Mucosa of rectum (tissue), 2 donors: ENCODE results near the gene COG1.

Source experiments
- H3K27ac ChIP-seq, 2 donors: one replicate each; pipeline ENCODE4 v1.7.0; 2013; ENCODE audit warnings: inconsistent platforms in 2 of 2, low read depth in 2 of 2, low read length in 2 of 2
- H3K27me3 ChIP-seq, 2 donors: one replicate each; pipeline ENCODE4 v1.7.0; 2013; ENCODE audit warnings: low read length in 2 of 2; ENCODE audit not compliant: control insufficient read depth in 2 of 2, insufficient read depth in 2 of 2
- H3K36me3 ChIP-seq, 2 donors: one replicate each; pipeline ENCODE4 v1.7.0; 2013; ENCODE audit warnings: low read length in 2 of 2; ENCODE audit not compliant: control insufficient read depth in 2 of 2, insufficient read depth in 2 of 2
- H3K4me1 ChIP-seq, 2 donors: one replicate each; pipeline ENCODE4 v1.7.0; 2013; ENCODE audit warnings: low read length in 2 of 2, mild to moderate bottlenecking in 1 of 2; ENCODE audit not compliant: control insufficient read depth in 2 of 2, insufficient read depth in 2 of 2
- H3K4me3 ChIP-seq, 2 donors: one replicate each; pipeline ENCODE4 v1.7.0; 2013; ENCODE audit warnings: low read length in 2 of 2
- H3K9ac ChIP-seq, 2 donors: one replicate each; pipeline ENCODE4 v1.7.0; 2013; ENCODE audit warnings: low read length in 2 of 2, low read depth in 1 of 2, mild to moderate bottlenecking in 1 of 2
- H3K9me3 ChIP-seq, 2 donors: one replicate each; pipeline ENCODE4 v1.7.0; 2013; ENCODE audit warnings: low read length in 2 of 2; ENCODE audit not compliant: control insufficient read depth in 2 of 2
- donor health status: healthy.
- donor health status: Normal muscosa, but diverticular disease.

Gene COG1

GRCh38 chr17:73227944-73228343 is 35.1 kb downstream of the COG1 start:
- no peak overlapping the region for H3K27ac ChIP-seq
- no peak overlapping the region for H3K4me3 ChIP-seq
- H3K27me3 ChIP-seq: no peaks in the 10 kb centered on the region
- peaks cover 3 to 9% of the 10 kb centered on the region in 2 donors for H3K36me3 ChIP-seq
- no peaks in the 10 kb centered on the region for H3K9me3 ChIP-seq
- no peak overlapping the region for H3K9ac ChIP-seq
- H3K4me1 ChIP-seq: peaks cover 13 to 21% of the 10 kb centered on the region in 2 donors

- no peaks in the 10 kb centered on the region for H3K9me3 ChIP-seq
- H3K4me1 ChIP-seq: peaks cover 18 to 25% of the 10 kb centered on the region in 2 donors
- no peaks in the 10 kb centered on the region for H3K27me3 ChIP-seq
- no peak overlapping the region for H3K27ac ChIP-seq
- H3K36me3 ChIP-seq: peaks cover 3 to 9% of the 10 kb centered on the region in 2 donors
- no peak overlapping the region for H3K4me3 ChIP-seq
- no peak overlapping the region for H3K9ac ChIP-seq
These were observed 35.9 kb downstream of the COG1 start for GRCh38 chr17:73228748-73229236.

GRCh38 chr17:73230088-73230487 is 37.2 kb downstream of the COG1 start:
- Histone ChIP-seq H3K4me3 (no peak overlapping the region), H3K9me3 (no peaks in the 10 kb centered on the region), H3K9ac (no peak overlapping the region), H3K27ac (no peak overlapping the region), H3K4me1 (peaks cover 25% of the 10 kb centered on the region in 2 donors), H3K36me3 (peaks cover 3 to 9% of the 10 kb centered on the region in 2 donors), H3K27me3 (no peaks in the 10 kb centered on the region)

- Histone ChIP-seq H3K36me3 (peaks cover 10 to 12% of the 10 kb centered on the region in 2 donors), H3K27me3 (no peaks in the 10 kb centered on the region), H3K9me3 (no peaks in the 10 kb centered on the region), H3K4me1 (peaks cover 25% of the 10 kb centered on the region in 2 donors), H3K27ac (peak overlapping the region in 1 of 2 donors; percentile 80), H3K9ac (peak overlapping the region; percentile 85 to 93), H3K4me3 (peak overlapping the region; percentile 93 to 94)
These were observed 38.5 kb downstream of the COG1 start for GRCh38 chr17:73231395-73231794.

- Histone ChIP-seq H3K27me3 (no peaks in the 10 kb centered on the region), H3K27ac (peak overlapping the region; percentile 64 to 80), H3K4me1 (peaks cover 25% of the 10 kb centered on the region in 2 donors), H3K4me3 (peak overlapping the region; percentile 93 to 94), H3K9me3 (no peaks in the 10 kb centered on the region), H3K36me3 (peaks cover 11 to 17% of the 10 kb centered on the region in 2 donors), H3K9ac (peak overlapping the region; percentile 85 to 93)
These were observed 39.2 kb downstream of the COG1 start for GRCh38 chr17:73231841-73232586.

GRCh38 chr17:73232587-73233373 is 39.9 kb downstream of the COG1 start:
- Histone ChIP-seq H3K9me3 (no peaks in the 10 kb centered on the region), H3K27ac (peak overlapping the region; percentile 64 to 80), H3K9ac (peak overlapping the region; percentile 85 to 93), H3K4me3 (peak overlapping the region; percentile 93 to 94), H3K36me3 (peaks cover 13 to 17% of the 10 kb centered on the region in 2 donors), H3K4me1 (peaks cover 25% of the 10 kb centered on the region in 2 donors), H3K27me3 (no peaks in the 10 kb centered on the region)

- Histone ChIP-seq H3K9me3 (no peaks in the 10 kb centered on the region), H3K27me3 (no peaks in the 10 kb centered on the region), H3K36me3 (peaks cover 17 to 19% of the 10 kb centered on the region in 2 donors), H3K4me1 (peaks cover 14 to 25% of the 10 kb centered on the region in 2 donors), H3K27ac (no peak overlapping the region), H3K4me3 (no peak overlapping the region), H3K9ac (no peak overlapping the region)
These were observed 41.9 kb downstream of the COG1 start for GRCh38 chr17:73234736-73235135.

GRCh38 chr17:73237714-73238113 is 44.9 kb downstream of the COG1 start:
- peaks cover 21% of the 10 kb centered on the region in 2 donors for H3K36me3 ChIP-seq
- H3K4me1 ChIP-seq: peaks cover 6 to 12% of the 10 kb centered on the region in 2 donors
- no peaks in the 10 kb centered on the region for H3K9me3 ChIP-seq
- no peaks in the 10 kb centered on the region for H3K27me3 ChIP-seq
- no peak overlapping the region for H3K9ac ChIP-seq
- H3K27ac ChIP-seq: no peak overlapping the region
- no peak overlapping the region for H3K4me3 ChIP-seq

- Histone ChIP-seq H3K27me3 (no peaks in the 10 kb centered on the region), H3K9me3 (no peaks in the 10 kb centered on the region), H3K36me3 (peaks cover 23 to 31% of the 10 kb centered on the region in 2 donors), H3K4me3 (no peak overlapping the region), H3K9ac (no peak overlapping the region), H3K4me1 (no peaks in the 10 kb centered on the region), H3K27ac (no peak overlapping the region)
These were observed 47.7 kb downstream of the COG1 start for GRCh38 chr17:73240561-73240960.

GRCh38 chr17:73247726-73248125 is 54.9 kb downstream of the COG1 start:
- no peak overlapping the region for H3K9ac ChIP-seq
- no peak overlapping the region for H3K27ac ChIP-seq
- peaks cover 17 to 21% of the 10 kb centered on the region in 2 donors for H3K36me3 ChIP-seq
- H3K4me3 ChIP-seq: no peak overlapping the region
- no peaks in the 10 kb centered on the region for H3K27me3 ChIP-seq
- no peaks in the 10 kb centered on the region for H3K9me3 ChIP-seq
- no peaks in the 10 kb centered on the region for H3K4me1 ChIP-seq
